NT2/D1 (cell line): ENCODE data around the gene INSYN1.

ENCODE experiments used
- SUZ12 ChIP-seq: IDR thresholded peaks from 2 replicates; pipeline ENCODE4 v1.6.1; 2011; ENCODE audit not compliant: insufficient read length, insufficient read depth; ENCODE audit errors: extremely low read depth
- YY1 ChIP-seq: IDR thresholded peaks from 2 replicates; pipeline ENCODE4 v1.6.1; 2011; ENCODE audit not compliant: insufficient read length, insufficient read depth
- ZNF274 ChIP-seq: IDR thresholded peaks from 2 replicates; pipeline ENCODE4 v1.6.1; 2011; ENCODE audit warnings: mild to moderate bottlenecking, low read depth, low read length

GRCh38 chr15:73770050-73770449, 16.9 kb upstream of the INSYN1 start:
- TF ChIP-seq SUZ12 (no peak), YY1 (no peak), ZNF274 (no peak)
